K562 (cell line): ENCODE measurements around the gene MLLT1. TPM values are rescaled to one million over a fixed set of nuclear protein-coding genes. Genes with fewer than 3 reads are reported as not detected.

Source experiments
- ATAC-seq: fragments of 200-7000 bp; cut with Tn5 transposase; 3 replicates; pipeline ENCODE4 v1.9.1; 2020; ENCODE audit warnings: moderate library complexity
- BruUV-seq: library from RNA; stranded (reverse); fragments of 400-500 nt; replicated peaks from 2 replicates; lab custom pipeline; 2021; lab: Mats Ljungman, UMichigan
- CTCF ChIA-PET: fragments of 300-600 bp; formaldehyde crosslinking; extraction: SDS; loops from one replicate; lab custom pipeline; 2021; ENCODE audit warnings: low intra/inter-chr PET ratio; lab: Yijun Ruan, JAX
- POLR2A ChIA-PET: fragments of 300-600, 350-650 bp; sonication (Branson Sonifier 250); formaldehyde crosslinking; extraction: SDS; loops from one replicate; lab custom pipeline; 2021; ENCODE audit warnings: antibody characterized with exemption, inconsistent platforms; lab: Yijun Ruan, JAX
- DNase-seq, 4 experiments: peaks; one replicate each; pipeline versions ENCODE4 v3.0.0 to v3.0.0-alpha.2; 2011 to 2018; ENCODE audit warnings: low spot score in 3 of 4, mixed read lengths in 3 of 4; ENCODE audit errors: extremely low read depth in 1 of 4
- FAIRE-seq: peaks from 2 replicates; lab custom pipeline; 2011; peaks lifted over from hg19 to GRCh38; lab: Jason Lieb, UNC
- H2AFZ ChIP-seq: 2 replicates; pipeline ENCODE4 v1.6.0; 2011; ENCODE audit warnings: low read depth, low read length, control low read depth, inconsistent platforms
- H3K27ac ChIP-seq: fragments of 200-600 bp; 3 replicates; pipeline ENCODE4 v1.8.0; 2011; ENCODE audit warnings: low read depth, mild to moderate bottlenecking, control low read depth, inconsistent platforms, low read length, moderate library complexity, mixed read lengths; ENCODE audit errors: extremely low read depth
- H3K27me3 ChIP-seq, 2 experiments: fragments of 300-600 bp in 1 of 2; 2 replicates in 1 of 2; 3 replicates in 1 of 2; pipeline versions ENCODE4 v1.6.0 to v1.8.0; 2011; ENCODE audit warnings: inconsistent platforms in 2 of 2, low read length in 2 of 2, mild to moderate bottlenecking in 1 of 2, mixed read lengths in 1 of 2, moderate library complexity in 1 of 2; ENCODE audit not compliant: control insufficient read depth in 2 of 2, insufficient read depth in 2 of 2
- H3K36me3 ChIP-seq: fragments of 300-600 bp; 3 replicates; pipeline ENCODE4 v1.8.0; 2011; ENCODE audit warnings: mild to moderate bottlenecking, low read length, inconsistent platforms; ENCODE audit not compliant: control insufficient read depth, insufficient read depth
- H3K4me1 ChIP-seq, 2 experiments: fragments of 200-600 bp in 1 of 2; replicated peaks in 1 of 2; 2 replicates in 1 of 2; 3 replicates in 1 of 2; pipeline versions ENCODE4 v1.5.1 to v1.8.0; 2011; ENCODE audit warnings: inconsistent platforms in 2 of 2, low read length in 2 of 2, mild to moderate bottlenecking in 1 of 2, mixed read lengths in 1 of 2, moderate library complexity in 1 of 2; ENCODE audit not compliant: control insufficient read depth in 2 of 2, insufficient read depth in 2 of 2
- H3K4me2 ChIP-seq: 2 replicates; pipeline ENCODE4 v1.6.1; 2011; ENCODE audit warnings: low read length, control low read depth, inconsistent platforms, mixed read lengths; ENCODE audit not compliant: insufficient read depth
- H3K4me3 ChIP-seq: fragments of 200-600 bp; sonication (generic), shearing (Covaris generic); 2 replicates; pipeline ENCODE4 v1.5.1; 2016; ENCODE audit warnings: control low read depth, inconsistent platforms
- H3K79me2 ChIP-seq: fragments of 200-600 bp; 3 replicates; pipeline ENCODE4 v1.8.0; 2011; ENCODE audit warnings: low read length, inconsistent platforms; ENCODE audit not compliant: control insufficient read depth, insufficient read depth
- H3K9ac ChIP-seq, 2 experiments: 2 replicates each; pipeline versions ENCODE4 v1.6.0 to v1.6.1; 2011; ENCODE audit warnings: low read depth in 2 of 2, low read length in 2 of 2, control low read depth in 1 of 2, inconsistent platforms in 1 of 2, mild to moderate bottlenecking in 1 of 2, mixed read lengths in 1 of 2; ENCODE audit not compliant: insufficient read depth in 1 of 2
- H3K9me1 ChIP-seq: one replicate; pipeline ENCODE4 v1.6.0; 2011; ENCODE audit warnings: inconsistent platforms, mild to moderate bottlenecking, low read length, moderate library complexity; ENCODE audit not compliant: control insufficient read depth, insufficient read depth
- H3K9me3 ChIP-seq: replicated peaks from 2 replicates; pipeline ENCODE4 v1.5.1; 2011; ENCODE audit warnings: low read depth, low read length, inconsistent platforms; ENCODE audit not compliant: control insufficient read depth, insufficient read depth
- H4K20me1 ChIP-seq: replicated peaks from 2 replicates; pipeline ENCODE4 v1.6.1; 2011; ENCODE audit warnings: low read length, inconsistent platforms, mixed read lengths; ENCODE audit not compliant: control insufficient read depth, insufficient read depth
- POLR2G ChIP-seq: fragments of 200-400 bp; formaldehyde crosslinking; IDR thresholded peaks from 2 replicates; pipeline ENCODE4 v1.6.1; 2017; ENCODE audit warnings: low read depth, mild to moderate bottlenecking, antibody characterized with exemption, low read length, moderate library complexity
- RBM22 ChIP-seq: fragments of 200-400 bp; formaldehyde crosslinking; IDR thresholded peaks from 2 replicates; pipeline ENCODE4 v1.6.1; 2018; ENCODE audit warnings: low read length, low read depth; ENCODE audit not compliant: poor library complexity, severe bottlenecking
- WGBS: fragments of 100-300 bp; shearing (Covaris generic); methylation state at CpG from one replicate; pipeline ENCODE4 v1.1.6; 2016; ENCODE audit warnings: low coverage, mixed read lengths; ENCODE audit not compliant: insufficient coverage; ENCODE audit errors: missing lambda C conversion rate; 5-methylcytosine and 5-hydroxymethylcytosine counted together
- in situ Hi-C: fragments of 300-500 bp; cut with MboI; formaldehyde crosslinking; loops from 4 replicates; pipeline ENCODE4 v1.15.0; 2018; ENCODE audit warnings: inconsistent platforms, mixed read lengths
- intact Hi-C: fragments of 100-400 bp; cut with micrococcal nuclease; formaldehyde crosslinking; loops from 2 replicates; pipeline ENCODE4 v1.14.2; 2022
- polyA plus RNA-seq, 8 experiments: library from polyadenylated mRNA; depleted of rRNA in 4 of 8; stranded (reverse) in 5 of 8; unstranded in 3 of 8; fragments of >200 nt; fragmentation: Nextera tagmentation in 2 of 8; fragmentation: Illumina TruSeq in 1 of 8; extraction: Ambion mirVana in 2 of 8; extraction: Trizol in 1 of 8; gene quantifications; 2 replicates each; pipeline versions ENCODE4 v1.2.1 to v1.2.3, GENCODE V29; 2011 to 2014; ENCODE audit warnings: inconsistent platforms in 1 of 8, missing spikeins in 1 of 8
- total RNA-seq, 7 experiments: library from RNA; depleted of rRNA in 6 of 7; stranded (reverse); fragments of >200 nt in 6 of 7; fragmentation: Illumina TruSeq in 2 of 7; extraction: Trizol in 2 of 7; gene quantifications; 2 replicates each; pipeline versions ENCODE4 v1.2.1 to v1.2.3, GENCODE V29; 2011 to 2021; ENCODE audit warnings: low replicate concordance in 1 of 7
- TF ChIP-seq, protein P1 (sequence below): fragments of 200-800 bp; sonication (Bioruptor generic); IDR thresholded peaks from 2 replicates; pipeline ENCODE4 v1.6.1; 2016; ENCODE audit warnings: missing genetic modification characterization, missing compliant biosample characterization

Gene MLLT1
- total and polyA plus RNA-seq, 9 of the 15 experiments (the other 6 are each of a cell fraction or from before 2014, with no cell fraction given): 0.23 to 63.5 (median 15.4) TPM

DNA sequence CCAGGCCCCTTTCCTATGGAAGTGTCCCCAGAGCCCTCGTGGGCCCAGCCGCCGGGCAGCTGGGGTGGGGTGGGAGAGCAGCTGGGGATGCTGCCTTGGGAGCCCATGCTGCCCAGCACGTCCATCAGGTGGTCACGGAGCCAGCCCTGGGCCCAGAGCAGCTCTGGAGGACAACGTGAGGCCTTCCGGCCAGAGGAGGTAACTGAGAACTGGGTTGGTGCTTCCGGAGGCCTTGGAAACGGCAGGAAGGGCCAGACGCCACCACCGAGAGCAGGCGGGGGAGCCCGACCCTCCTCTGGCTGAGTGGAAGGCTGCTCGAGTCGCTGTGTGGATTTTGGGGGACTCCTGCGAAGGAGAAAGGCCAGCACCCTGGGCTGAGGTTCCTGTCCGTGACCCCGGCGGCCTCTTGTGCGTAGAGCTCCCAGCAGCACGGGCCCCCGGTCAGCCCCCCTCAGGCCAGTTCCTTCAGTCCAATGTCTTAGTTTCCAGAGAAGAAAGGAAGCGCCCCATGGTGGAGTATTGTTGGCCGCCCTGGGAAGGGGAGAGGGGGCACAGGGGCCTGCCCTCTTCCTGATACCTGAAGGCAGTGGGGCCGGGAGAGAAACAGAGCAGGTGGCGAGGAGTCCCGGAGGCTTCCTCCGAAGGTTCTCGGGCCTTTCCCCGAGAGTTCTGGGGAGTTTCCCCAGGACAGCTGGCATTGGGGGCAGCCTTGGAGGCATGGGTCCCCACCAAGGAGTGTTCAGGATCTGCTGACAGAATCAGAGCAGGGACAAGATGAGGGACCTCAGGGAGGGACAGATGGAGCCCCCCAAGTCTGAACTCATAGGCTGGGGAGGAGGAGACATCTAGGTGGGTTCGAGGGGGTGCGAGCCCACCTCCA, 68.8 kb downstream of the MLLT1 start:
- Histone ChIP-seq H3K4me2 (no peak overlapping the region), H3K9me3 (no peaks in the 10 kb centered on the region), H3K4me1 (peaks cover 0 to 29% of the 10 kb centered on the region in 2 experiments; a peak in 2 of 5 replicates), H3K9me1 (no peaks in the 10 kb centered on the region), H4K20me1 (0 out of 2 replicates have a peak, but pooled peaks cover 7% of the 10 kb centered on the region), H3K4me3 (no peak overlapping the region), H2AFZ (no peak overlapping the region), H3K79me2 (no peaks in the 10 kb centered on the region), H3K36me3 (peaks cover 37% of the 10 kb centered on the region; the same call in 1 of the 3 replicates), H3K9ac (no peak overlapping the region; a peak in 1 of 4 replicates), H3K27ac (no peak overlapping the region), H3K27me3 (no peaks in the 10 kb centered on the region)
- DNase-seq (no peak), FAIRE-seq (no peak), ATAC-seq (no peak)
- WGBS: 87% methylated on average over 26 of the region's 32 CpGs
- in situ Hi-C loops: no loop called here
- intact Hi-C loops: no loop called here
- POLR2A ChIA-PET: no interaction called here
- CTCF ChIA-PET: no interaction called here
- TSS peak; percentile 59 for BruUV-seq
- TF ChIP-seq, protein P1, sequence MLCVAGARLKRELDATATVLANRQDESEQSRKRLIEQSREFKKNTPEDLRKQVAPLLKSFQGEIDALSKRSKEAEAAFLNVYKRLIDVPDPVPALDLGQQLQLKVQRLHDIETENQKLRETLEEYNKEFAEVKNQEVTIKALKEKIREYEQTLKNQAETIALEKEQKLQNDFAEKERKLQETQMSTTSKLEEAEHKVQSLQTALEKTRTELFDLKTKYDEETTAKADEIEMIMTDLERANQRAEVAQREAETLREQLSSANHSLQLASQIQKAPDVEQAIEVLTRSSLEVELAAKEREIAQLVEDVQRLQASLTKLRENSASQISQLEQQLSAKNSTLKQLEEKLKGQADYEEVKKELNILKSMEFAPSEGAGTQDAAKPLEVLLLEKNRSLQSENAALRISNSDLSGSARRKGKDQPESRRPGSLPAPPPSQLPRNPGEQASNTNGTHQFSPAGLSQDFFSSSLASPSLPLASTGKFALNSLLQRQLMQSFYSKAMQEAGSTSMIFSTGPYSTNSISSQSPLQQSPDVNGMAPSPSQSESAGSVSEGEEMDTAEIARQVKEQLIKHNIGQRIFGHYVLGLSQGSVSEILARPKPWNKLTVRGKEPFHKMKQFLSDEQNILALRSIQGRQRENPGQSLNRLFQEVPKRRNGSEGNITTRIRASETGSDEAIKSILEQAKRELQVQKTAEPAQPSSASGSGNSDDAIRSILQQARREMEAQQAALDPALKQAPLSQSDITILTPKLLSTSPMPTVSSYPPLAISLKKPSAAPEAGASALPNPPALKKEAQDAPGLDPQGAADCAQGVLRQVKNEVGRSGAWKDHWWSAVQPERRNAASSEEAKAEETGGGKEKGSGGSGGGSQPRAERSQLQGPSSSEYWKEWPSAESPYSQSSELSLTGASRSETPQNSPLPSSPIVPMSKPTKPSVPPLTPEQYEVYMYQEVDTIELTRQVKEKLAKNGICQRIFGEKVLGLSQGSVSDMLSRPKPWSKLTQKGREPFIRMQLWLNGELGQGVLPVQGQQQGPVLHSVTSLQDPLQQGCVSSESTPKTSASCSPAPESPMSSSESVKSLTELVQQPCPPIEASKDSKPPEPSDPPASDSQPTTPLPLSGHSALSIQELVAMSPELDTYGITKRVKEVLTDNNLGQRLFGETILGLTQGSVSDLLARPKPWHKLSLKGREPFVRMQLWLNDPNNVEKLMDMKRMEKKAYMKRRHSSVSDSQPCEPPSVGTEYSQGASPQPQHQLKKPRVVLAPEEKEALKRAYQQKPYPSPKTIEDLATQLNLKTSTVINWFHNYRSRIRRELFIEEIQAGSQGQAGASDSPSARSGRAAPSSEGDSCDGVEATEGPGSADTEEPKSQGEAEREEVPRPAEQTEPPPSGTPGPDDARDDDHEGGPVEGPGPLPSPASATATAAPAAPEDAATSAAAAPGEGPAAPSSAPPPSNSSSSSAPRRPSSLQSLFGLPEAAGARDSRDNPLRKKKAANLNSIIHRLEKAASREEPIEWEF: no peak
- TF ChIP-seq RBM22 (peak; percentile 70), POLR2G (peak; percentile 56)
